ENCODE measurements around the gene ST3GAL2. TPM values are rescaled to one million over a fixed set of nuclear protein-coding genes. Genes with fewer than 3 reads are reported as not detected.

ST3GAL2 gene
- total and polyA plus RNA-seq, 2 of the 4 experiments (the other 2 are of a cell fraction), result 17.4 to 17.7 TPM

DNA sequence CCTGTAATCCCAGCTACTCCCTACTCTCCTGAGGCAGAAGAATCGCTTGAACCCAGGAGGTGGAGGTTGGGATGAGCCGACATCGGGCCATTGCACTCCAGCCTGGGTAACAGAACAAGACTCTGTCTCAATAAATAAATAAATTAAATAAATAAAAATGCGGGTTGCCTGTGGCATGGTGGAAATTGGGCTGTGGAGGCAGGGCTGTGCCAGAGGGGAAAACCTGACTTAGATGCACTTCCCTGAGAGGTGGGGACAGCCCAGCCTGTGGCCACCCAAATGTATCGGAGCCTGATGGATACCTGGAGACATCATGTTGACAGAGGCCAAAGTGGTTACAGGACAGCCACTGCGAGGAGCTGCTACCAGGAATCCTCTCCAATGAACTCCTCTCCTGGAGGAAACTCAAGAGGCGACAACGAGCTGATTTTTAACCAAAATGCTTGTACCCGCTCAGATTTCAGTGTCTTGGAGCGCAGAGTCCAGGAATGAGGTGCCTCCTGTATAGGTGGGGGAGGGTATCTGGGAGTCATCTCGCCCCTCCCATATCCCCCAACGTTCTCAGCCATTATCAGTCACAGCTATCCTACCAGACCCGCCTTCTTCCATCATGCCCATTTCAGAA, 59.9 kb downstream of the ST3GAL2 start:
- no TSS peak for BruUV-seq (replicated peaks)
- Histone ChIP-seq H2BK15ac (ENCODE audit: low read depth, low read length) (no peak overlapping the region), H2AFZ (replicated peaks; ENCODE audit: low read length, poor library complexity) (no peak overlapping the region), H3K14ac (replicated peaks; ENCODE audit: low read depth, low read length) (no peak overlapping the region), H3K4me1 (ENCODE audit: control insufficient read depth, insufficient read depth, low read length) (no peaks in the 10 kb centered on the region; the same call in 1 of the 2 replicates), H2BK5ac (ENCODE audit: low read depth, low read length, poor library complexity, severe bottlenecking) (no peak overlapping the region), H4K20me1 (ENCODE audit: insufficient read depth, low read length) (no peaks in the 10 kb centered on the region), H3K9me3 (ENCODE audit: control insufficient read depth, insufficient read depth, low read length) (no peaks in the 10 kb centered on the region), H3K9me1 (ENCODE audit: insufficient read depth, low read length) (no peaks in the 10 kb centered on the region), H3K4ac (ENCODE audit: low read depth, low read length) (no peak overlapping the region), H3K56ac (ENCODE audit: extremely low read depth, insufficient read depth, low read length) (no peak overlapping the region), H2AK9ac (replicated peaks; ENCODE audit: low read depth, low read length, poor library complexity) (no peak overlapping the region), H3K23ac (ENCODE audit: low read depth, low read length) (peak overlapping the region; percentile 32; the same call in 1 of the 2 replicates), H3K4me2 (ENCODE audit: low read depth, low read length) (no peak overlapping the region), H3K4me3 (ENCODE audit: insufficient read depth, low read depth, low read length) (no peak overlapping the region), H3K9ac (ENCODE audit: low read depth, low read length) (no peak overlapping the region), H4K8ac (ENCODE audit: low read depth in 2 of 2, low read length in 2 of 2) (no peak overlapping the region), H4K91ac (ENCODE audit: insufficient read depth, low read depth, low read length) (no peak overlapping the region), H2AK5ac (ENCODE audit: low read depth, low read length) (no peak overlapping the region), H3K18ac (ENCODE audit: low read depth, low read length) (no peak overlapping the region), H3K27me3 (ENCODE audit: control insufficient read depth, insufficient read depth, low read length) (no peaks in the 10 kb centered on the region), H4K5ac (ENCODE audit: low read depth, low read length) (no peak overlapping the region), H3K36me3 (ENCODE audit: control insufficient read depth, insufficient read depth, low read length) (peaks cover 23% of the 10 kb centered on the region), H3K79me1 (ENCODE audit: low read depth in 1 of 2, low read length in 2 of 2) (peaks cover 9 to 38% of the 10 kb centered on the region in 2 experiments; a peak in 3 of 4 replicates), H2BK120ac (ENCODE audit: low read depth, low read length) (no peak overlapping the region), H2BK20ac (ENCODE audit: low read depth, low read length) (no peak overlapping the region), H3K27ac (ENCODE audit: insufficient read depth, low read length) (no peak overlapping the region)
- dilution Hi-C loops (cut with HindIII; ENCODE audit: low sequenced_read_pairs, unreplicated experiment) (no loop called here), intact Hi-C loops (cut with micrococcal nuclease) (no loop called here), in situ Hi-C loops (cut with MboI; ENCODE audit: low sequenced_read_pairs) (no loop called here)
- POLR2A ChIA-PET (ENCODE audit: unreplicated experiment), result no interaction called here
- no peak for TF ChIP-seq MAZ (IDR thresholded peaks at IDR 0.05; ENCODE audit: borderline replicate concordance, low read depth, low read length)
- TF ChIP-seq CHD1 (IDR thresholded peaks at IDR 0.05; ENCODE audit: low read depth, low read length), result no peak
- no peak for TF ChIP-seq RAD21 (IDR thresholded peaks at IDR 0.05; ENCODE audit: low read length)
- no peak for TF ChIP-seq NFE2L2 (IDR thresholded peaks at IDR 0.05; ENCODE audit: low read depth, low read length)
- TF ChIP-seq, protein P1, sequence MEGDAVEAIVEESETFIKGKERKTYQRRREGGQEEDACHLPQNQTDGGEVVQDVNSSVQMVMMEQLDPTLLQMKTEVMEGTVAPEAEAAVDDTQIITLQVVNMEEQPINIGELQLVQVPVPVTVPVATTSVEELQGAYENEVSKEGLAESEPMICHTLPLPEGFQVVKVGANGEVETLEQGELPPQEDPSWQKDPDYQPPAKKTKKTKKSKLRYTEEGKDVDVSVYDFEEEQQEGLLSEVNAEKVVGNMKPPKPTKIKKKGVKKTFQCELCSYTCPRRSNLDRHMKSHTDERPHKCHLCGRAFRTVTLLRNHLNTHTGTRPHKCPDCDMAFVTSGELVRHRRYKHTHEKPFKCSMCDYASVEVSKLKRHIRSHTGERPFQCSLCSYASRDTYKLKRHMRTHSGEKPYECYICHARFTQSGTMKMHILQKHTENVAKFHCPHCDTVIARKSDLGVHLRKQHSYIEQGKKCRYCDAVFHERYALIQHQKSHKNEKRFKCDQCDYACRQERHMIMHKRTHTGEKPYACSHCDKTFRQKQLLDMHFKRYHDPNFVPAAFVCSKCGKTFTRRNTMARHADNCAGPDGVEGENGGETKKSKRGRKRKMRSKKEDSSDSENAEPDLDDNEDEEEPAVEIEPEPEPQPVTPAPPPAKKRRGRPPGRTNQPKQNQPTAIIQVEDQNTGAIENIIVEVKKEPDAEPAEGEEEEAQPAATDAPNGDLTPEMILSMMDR (conservative IDR thresholded peaks at IDR 0.05; ENCODE audit: low read depth, low read length), result no peak
- TF ChIP-seq SMC3 (IDR thresholded peaks at IDR 0.05; ENCODE audit: low read depth, low read length), result no peak
- no peak for TF ChIP-seq MXI1 (IDR thresholded peaks at IDR 0.05; ENCODE audit: borderline replicate concordance, low read depth, low read length)
- TF ChIP-seq RFX5 (IDR thresholded peaks at IDR 0.05; ENCODE audit: low read depth, low read length), result no peak
- TF ChIP-seq POLR2A (IDR thresholded peaks at IDR 0.05; ENCODE audit: low read depth, low read length), result no peak
- TF ChIP-seq BHLHE40 (IDR thresholded peaks at IDR 0.05; ENCODE audit: low read depth, low read length), result no peak
- no peak for TF ChIP-seq MAFK (IDR thresholded peaks at IDR 0.05; ENCODE audit: low read depth, low read length)
- TF ChIP-seq FOS (IDR thresholded peaks at IDR 0.05; ENCODE audit: low read depth, low read length), result no peak
- TF ChIP-seq, protein P2, sequence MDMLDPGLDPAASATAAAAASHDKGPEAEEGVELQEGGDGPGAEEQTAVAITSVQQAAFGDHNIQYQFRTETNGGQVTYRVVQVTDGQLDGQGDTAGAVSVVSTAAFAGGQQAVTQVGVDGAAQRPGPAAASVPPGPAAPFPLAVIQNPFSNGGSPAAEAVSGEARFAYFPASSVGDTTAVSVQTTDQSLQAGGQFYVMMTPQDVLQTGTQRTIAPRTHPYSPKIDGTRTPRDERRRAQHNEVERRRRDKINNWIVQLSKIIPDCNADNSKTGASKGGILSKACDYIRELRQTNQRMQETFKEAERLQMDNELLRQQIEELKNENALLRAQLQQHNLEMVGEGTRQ (IDR thresholded peaks at IDR 0.05; ENCODE audit: low read depth, low read length), result no peak
- TF ChIP-seq, protein P3, sequence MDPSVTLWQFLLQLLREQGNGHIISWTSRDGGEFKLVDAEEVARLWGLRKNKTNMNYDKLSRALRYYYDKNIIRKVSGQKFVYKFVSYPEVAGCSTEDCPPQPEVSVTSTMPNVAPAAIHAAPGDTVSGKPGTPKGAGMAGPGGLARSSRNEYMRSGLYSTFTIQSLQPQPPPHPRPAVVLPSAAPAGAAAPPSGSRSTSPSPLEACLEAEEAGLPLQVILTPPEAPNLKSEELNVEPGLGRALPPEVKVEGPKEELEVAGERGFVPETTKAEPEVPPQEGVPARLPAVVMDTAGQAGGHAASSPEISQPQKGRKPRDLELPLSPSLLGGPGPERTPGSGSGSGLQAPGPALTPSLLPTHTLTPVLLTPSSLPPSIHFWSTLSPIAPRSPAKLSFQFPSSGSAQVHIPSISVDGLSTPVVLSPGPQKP (IDR thresholded peaks at IDR 0.05; ENCODE audit: borderline replicate concordance, low read depth, low read length), result no peak
- TF ChIP-seq RCOR1 (IDR thresholded peaks at IDR 0.05; ENCODE audit: insufficient replicate concordance, low read length), result no peak
- no peak for TF ChIP-seq CEBPB (IDR thresholded peaks at IDR 0.05; ENCODE audit: low read depth, low read length)
- WGBS, 2 experiments (ENCODE audit: extremely low coverage in 2 of 2, insufficient read length in 1 of 2), result no CpG with 5 or more reads among the region's 13 CpGs
- ATAC-seq (ENCODE audit: low read depth) (no peak), DNase-seq (no peak)
- CTCF ChIA-PET, result interaction anchor here (1.1 kb wide), 1 partner anchor 260 kb away, joined by 3 read pairs; no protein-coding TSS in a partner anchor

All from IMR-90 (cell line).